Measurements from ENCODE around the gene STAB2. TPM values are rescaled to one million over a fixed set of nuclear protein-coding genes. Genes with fewer than 3 reads are reported as not detected.

STAB2 gene
- total RNA-seq, 4 donors from 2014 or later: 0.27 to 0.81 TPM; not detected in 2

GRCh38 chr12:103736572-103736971, 149.5 kb downstream of the STAB2 start:
- Histone ChIP-seq H3K9me3 (peaks cover 0 to under 1% (median 0%) of the 10 kb centered on the region in 3 donors), H3K27me3 (no peaks in the 10 kb centered on the region), H3K27ac (no peak overlapping the region), H3K4me1 (no peaks in the 10 kb centered on the region), H3K4me3 (no peak overlapping the region), H3K36me3 (no peaks in the 10 kb centered on the region)
- WGBS, 2 donors (ENCODE audit: low coverage in 1 of 2): 83 to 100% methylated on average over 1 of the region's 1 CpG
- ATAC-seq: no peak
- no peak for TF ChIP-seq CTCF (IDR thresholded peaks at IDR 0.05)
- TF ChIP-seq POLR2AphosphoS5 (IDR thresholded peaks at IDR 0.05): no peak
- no peak for TF ChIP-seq EP300 (IDR thresholded peaks at IDR 0.05)
- no peak for TF ChIP-seq POLR2A (IDR thresholded peaks at IDR 0.05)

- 67 to 86% methylated on average over 1 of the region's 1 CpG for WGBS, 2 donors (ENCODE audit: low coverage in 1 of 2)
- no peaks in the 10 kb centered on the region for H3K27me3 ChIP-seq
- TF ChIP-seq CTCF (IDR thresholded peaks at IDR 0.05) (no peak), EP300 (IDR thresholded peaks at IDR 0.05) (no peak), POLR2A (IDR thresholded peaks at IDR 0.05) (no peak), POLR2AphosphoS5 (IDR thresholded peaks at IDR 0.05) (no peak)
- H3K9me3 ChIP-seq: no peaks in the 10 kb centered on the region
- H3K4me1 ChIP-seq: peaks cover 0 to 8% (median 0%) of the 10 kb centered on the region in 3 donors
- H3K36me3 ChIP-seq: no peaks in the 10 kb centered on the region
- H3K27ac ChIP-seq: no peak overlapping the region
- ATAC-seq: no peak
- H3K4me3 ChIP-seq: no peak overlapping the region
Observed at GRCh38 chr12:103737881-103738280, 150.8 kb downstream of the STAB2 start.

GRCh38 chr12:103742349-103742932, 155.4 kb downstream of the STAB2 start:
- WGBS, 2 donors (ENCODE audit: low coverage in 1 of 2): 36 to 70% methylated on average over 5 to 15 of the region's 15 CpGs
- no peak for TF ChIP-seq CTCF (IDR thresholded peaks at IDR 0.05)
- TF ChIP-seq POLR2A (IDR thresholded peaks at IDR 0.05): no peak
- no peak for TF ChIP-seq POLR2AphosphoS5 (IDR thresholded peaks at IDR 0.05)
- no peak for TF ChIP-seq EP300 (IDR thresholded peaks at IDR 0.05)
- ATAC-seq: peak; percentile 13
- no peaks in the 10 kb centered on the region for H3K9me3 ChIP-seq
- H3K4me1 ChIP-seq: peaks cover 0 to 12% (median 0%) of the 10 kb centered on the region in 3 donors
- peaks cover 0 to 10% of the 10 kb centered on the region in 2 donors for H3K36me3 ChIP-seq
- H3K4me3 ChIP-seq: no peak overlapping the region
- H3K27ac ChIP-seq: peak overlapping the region in 1 of 4 donors; percentile 7
- no peaks in the 10 kb centered on the region for H3K27me3 ChIP-seq

GRCh38 chr12:103743788-103744187, 156.7 kb downstream of the STAB2 start:
- TF ChIP-seq POLR2AphosphoS5 (IDR thresholded peaks at IDR 0.05) (no peak), POLR2A (IDR thresholded peaks at IDR 0.05) (no peak), EP300 (IDR thresholded peaks at IDR 0.05) (no peak), CTCF (IDR thresholded peaks at IDR 0.05) (no peak)
- peaks cover 0 to 12% (median 0%) of the 10 kb centered on the region in 3 donors for H3K4me1 ChIP-seq
- H3K27ac ChIP-seq: no peak overlapping the region
- no peak overlapping the region for H3K4me3 ChIP-seq
- no peaks in the 10 kb centered on the region for H3K27me3 ChIP-seq
- 90 to 100% methylated on average over 3 of the region's 3 CpGs for WGBS, 2 donors (ENCODE audit: low coverage in 1 of 2)
- peaks cover 0 to 10% of the 10 kb centered on the region in 2 donors for H3K36me3 ChIP-seq
- ATAC-seq: no peak
- H3K9me3 ChIP-seq: no peaks in the 10 kb centered on the region

GRCh38 chr12:103745962-103746361, 158.9 kb downstream of the STAB2 start:
- ATAC-seq: no peak
- no peaks in the 10 kb centered on the region for H3K9me3 ChIP-seq
- H3K4me3 ChIP-seq: no peak overlapping the region
- no peaks in the 10 kb centered on the region for H3K27me3 ChIP-seq
- WGBS, 2 donors (ENCODE audit: low coverage in 1 of 2): 82 to 92% methylated on average over 2 of the region's 2 CpGs
- no peak for TF ChIP-seq POLR2AphosphoS5 (IDR thresholded peaks at IDR 0.05)
- no peak for TF ChIP-seq CTCF (IDR thresholded peaks at IDR 0.05)
- no peak for TF ChIP-seq EP300 (IDR thresholded peaks at IDR 0.05)
- TF ChIP-seq POLR2A (IDR thresholded peaks at IDR 0.05): no peak
- H3K36me3 ChIP-seq: peaks cover 0 to 10% of the 10 kb centered on the region in 2 donors
- peaks cover 0 to 12% (median 0%) of the 10 kb centered on the region in 3 donors for H3K4me1 ChIP-seq
- no peak overlapping the region for H3K27ac ChIP-seq

Measured in gastroesophageal sphincter (tissue), 4 donors.